Hepatocyte (in vitro differentiated cells): ENCODE data around the gene WDR35.

Source experiments
- CTCF ChIP-seq: fragments of 200-600 bp; sonication (generic); IDR thresholded peaks from 2 replicates; pipeline ENCODE4 v1.5.1; 2016; ENCODE audit warnings: antibody characterized with exemption, mild to moderate bottlenecking; ENCODE audit not compliant: poor library complexity
- EZH2 ChIP-seq: fragments of 200-600 bp; sonication (generic); IDR thresholded peaks from 2 replicates; pipeline ENCODE4 v1.6.1; 2016; ENCODE audit warnings: antibody characterized with exemption, mild to moderate bottlenecking, borderline replicate concordance

DNA sequence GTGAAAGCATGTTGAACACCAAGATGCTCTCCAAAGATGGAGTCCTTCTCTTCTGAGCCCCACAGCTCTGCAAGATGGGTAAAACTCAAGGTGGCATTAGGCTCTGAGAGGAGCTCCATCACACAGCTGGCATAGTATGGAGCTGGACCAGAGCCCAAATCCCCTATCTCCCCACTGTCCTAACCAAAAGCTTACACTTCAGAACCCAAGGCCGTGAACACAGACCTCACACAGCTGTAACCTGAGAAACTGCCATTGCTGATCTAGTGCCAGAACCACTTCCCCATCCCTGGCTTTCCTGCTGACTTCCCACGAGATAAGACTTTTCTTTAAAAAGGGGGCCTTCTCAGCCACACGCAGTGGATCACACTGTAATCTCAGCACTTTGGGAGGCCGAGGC is 113.2 kb downstream of the WDR35 start:
- TF ChIP-seq CTCF (no peak), EZH2 (no peak)
